MV-4-11 (cell line): ENCODE results near the gene TMTC1.
"Not testable (repeated sequence)": the region's sequence is repeated elsewhere in the genome, so short reads cannot be mapped to it uniquely, and the experiment has no call there.

Experiments used
- DNase-seq: peaks from one replicate; lab custom pipeline; 2025; lab: John Stamatoyannopoulos, UW

The TMTC1 gene

DNA sequence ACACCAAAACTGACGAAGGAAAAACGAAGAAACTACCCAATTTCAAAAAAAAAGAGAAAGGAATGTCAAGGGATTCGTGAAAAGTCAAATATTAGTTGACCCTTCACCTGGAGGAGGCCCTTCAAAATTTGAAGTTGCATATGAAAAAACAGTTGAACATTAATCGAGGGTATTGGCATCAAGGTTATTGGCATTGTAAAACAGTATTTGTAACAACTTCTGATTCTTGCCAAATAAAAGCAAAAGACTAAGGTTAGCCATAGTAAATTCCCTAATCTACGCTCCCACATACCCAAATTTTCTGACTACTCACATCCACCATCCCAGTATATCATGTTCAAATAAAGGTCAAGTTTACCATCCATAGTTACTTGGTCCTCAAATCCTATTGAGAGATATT, 118.6 kb downstream of the TMTC1 start:
- DNase-seq = no peak

DNA sequence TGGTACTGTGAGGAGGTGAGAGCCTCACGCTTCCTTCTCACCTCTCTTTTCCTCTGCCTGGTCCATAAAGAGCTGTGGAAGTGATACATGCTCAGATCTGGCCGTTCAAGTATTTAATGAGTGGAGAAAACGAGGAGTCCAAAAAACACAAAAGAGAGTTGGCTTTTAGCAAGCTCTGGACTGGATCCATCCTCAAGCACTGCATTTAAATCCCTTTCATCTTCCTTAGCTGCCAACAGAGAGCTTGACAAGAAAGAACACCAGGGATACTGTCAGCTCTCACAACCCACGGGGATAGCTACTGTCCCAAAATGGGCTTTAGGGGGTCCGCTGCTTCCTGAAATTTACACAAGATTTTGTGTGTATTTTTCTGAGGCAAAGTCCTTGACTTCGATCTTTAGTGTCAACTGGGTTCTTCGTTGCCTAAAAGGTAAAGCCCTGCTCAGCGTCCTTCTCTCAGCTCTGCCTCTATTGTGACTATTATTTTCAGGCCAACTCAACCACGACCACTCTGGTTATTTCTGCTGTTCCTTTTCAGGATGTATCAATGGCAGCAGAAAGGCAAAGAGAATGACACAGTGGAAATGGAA, 120.9 kb downstream of the TMTC1 start:
- no peak for DNase-seq

DNA sequence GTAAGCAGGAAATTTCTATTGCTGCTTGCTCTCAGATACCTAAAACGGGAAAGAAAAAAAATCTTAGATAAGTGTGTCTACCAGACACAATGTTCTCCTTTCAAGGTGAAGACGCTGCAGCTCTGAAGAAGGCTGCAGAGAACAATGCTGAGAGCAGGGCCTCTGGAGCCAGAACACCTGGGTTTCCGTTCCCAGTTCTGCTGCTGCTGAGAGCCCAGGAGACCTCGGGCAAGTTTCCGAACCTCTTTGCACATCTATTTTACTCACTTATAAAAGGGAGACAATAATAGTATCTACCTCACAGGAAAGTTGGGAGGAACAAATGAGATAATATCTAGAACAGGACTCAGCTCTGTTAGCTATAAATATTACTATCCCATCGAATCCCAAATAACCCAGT, 122.9 kb downstream of the TMTC1 start:
- no peak for DNase-seq

DNA sequence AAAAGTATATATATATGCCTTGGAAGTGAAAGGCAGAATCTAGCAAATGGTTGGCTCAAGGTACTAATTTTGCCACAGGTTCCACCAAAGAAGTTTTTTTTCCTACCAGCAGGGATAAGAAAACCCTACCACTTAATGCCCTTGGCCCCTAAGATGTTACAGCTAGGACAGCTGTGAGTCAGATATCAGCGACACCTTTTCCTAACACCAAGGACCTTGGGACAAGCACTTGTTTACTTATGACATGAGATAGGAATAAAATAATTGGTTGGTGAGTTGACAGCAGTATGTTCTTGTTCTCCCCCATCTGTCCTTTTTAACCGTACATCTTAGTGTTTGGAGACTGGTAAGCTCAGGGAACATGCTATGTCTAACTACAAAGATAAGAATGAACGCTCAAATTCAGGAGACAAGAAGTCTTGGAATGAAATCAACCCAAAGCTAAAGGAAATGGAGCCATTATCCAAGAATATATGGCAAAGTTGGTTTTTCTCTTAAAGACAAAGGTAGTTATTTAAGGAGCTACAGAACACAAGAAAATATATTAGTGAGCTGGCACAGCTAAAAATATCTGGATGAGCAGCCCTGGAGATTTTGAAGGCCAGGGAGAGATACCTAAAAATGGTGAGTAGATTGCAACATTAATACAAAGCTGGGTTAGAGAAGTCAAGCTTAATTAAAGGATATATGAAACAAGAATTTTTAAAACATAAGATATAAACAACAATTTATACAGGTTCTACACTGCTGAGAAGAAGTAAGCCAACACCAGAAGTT, 126.8 kb downstream of the TMTC1 start:
- DNase-seq = no peak

DNA sequence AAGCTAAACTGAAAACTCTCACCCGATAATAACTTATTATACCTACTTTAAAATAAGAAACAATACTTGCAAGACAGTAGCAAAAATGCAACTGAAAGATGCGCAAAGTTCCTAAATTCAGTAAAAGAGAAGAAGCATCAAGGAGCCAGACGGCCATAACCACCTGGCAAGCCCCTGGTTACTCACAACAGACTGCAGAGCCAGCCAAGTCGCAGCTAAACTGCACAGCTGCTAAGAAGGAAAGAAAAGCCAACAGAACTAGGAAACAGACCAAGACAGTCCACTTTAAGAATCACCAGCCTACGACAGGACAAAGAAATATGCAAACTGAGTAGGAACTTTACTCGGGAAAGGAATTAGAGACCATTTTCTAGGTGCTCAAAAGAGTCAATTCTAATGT, 127.9 kb downstream of the TMTC1 start:
- DNase-seq = no peak

DNA sequence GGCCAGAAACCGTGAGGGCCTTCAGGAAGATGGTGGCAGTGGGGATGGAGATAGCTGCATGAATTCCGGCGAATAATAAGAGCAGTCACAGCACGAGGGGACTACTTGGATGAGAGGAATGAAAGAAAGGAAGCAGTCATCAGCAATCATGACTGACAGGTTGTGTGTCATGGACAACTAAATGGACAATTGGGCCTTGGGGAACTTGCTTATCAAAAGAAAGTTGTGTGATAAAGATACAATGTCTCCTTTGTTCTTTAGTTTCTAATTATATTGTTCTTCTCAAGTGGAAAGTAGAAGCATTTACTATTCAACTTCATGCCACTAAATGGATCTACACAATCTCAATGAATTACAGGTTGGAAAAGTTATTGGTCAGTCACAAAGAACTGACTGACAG, 130.5 kb downstream of the TMTC1 start:
- no peak for DNase-seq

DNA sequence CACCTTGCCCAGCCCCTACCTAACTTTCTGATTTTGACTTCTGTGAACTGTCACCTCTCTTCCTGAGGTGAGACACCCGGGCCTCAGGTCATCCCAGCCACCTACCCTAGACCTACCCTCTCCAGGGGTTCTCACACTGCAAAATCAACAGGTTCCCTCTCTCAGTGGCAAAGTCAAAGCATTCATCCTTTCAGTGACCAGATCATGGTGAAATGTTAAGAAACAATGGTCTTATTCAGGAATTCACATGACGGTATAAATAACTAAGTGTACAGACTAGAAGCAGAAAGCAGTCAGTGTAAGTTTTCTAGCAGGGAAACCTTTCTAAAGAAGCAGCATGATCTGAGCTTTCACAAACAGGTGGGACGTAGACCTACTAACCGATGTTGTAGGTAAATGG, 133.4 kb downstream of the TMTC1 start:
- DNase-seq = no peak

DNA sequence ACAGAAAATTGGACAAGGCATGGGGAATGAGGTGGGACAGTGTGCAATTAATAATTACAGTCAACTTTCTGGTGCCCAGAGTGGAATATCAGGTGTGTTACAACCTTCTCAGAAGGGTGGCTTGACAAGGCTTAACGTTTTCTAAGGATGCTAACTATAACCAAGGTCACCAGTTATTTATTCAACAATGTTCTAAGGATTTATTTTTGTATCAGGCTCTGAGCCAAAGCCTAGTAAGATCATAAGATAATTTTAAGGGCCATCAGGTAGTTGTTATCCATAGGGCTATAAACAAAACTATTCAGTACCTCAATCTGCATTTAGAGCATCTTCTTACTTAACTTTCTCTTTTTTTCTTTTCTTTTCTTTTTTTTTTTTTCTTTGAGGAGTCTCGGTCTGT, 134.0 kb downstream of the TMTC1 start:
- DNase-seq = no peak

DNA sequence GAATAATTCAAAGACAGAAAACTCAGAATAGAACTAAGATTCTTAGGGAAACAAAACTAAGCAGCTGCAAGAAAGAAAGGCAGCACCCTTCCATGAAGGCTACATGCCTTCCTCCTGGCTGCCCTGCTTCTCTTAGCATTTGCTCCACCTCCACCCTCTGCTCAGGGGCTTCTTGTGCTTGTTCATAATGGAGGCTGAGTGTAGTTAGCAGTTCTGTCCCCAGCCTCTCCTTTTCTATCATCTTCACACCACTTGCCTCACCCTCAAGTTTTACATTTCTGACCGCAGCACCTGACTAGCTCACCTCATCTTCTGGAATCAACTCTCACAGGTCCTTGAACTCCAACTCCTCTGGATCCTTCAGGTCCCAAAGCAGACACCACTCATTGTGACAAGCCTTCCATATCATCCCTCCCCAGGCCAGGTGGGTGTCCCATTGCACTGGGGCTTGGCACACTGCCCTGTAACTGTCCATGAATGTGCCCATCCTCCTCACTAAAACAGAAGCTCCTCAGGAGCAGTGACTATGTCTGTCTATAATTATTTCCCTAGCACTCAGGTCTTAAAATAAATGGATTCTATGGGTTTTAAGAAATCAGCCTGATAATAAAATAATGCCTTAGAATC, 139.1 kb downstream of the TMTC1 start:
- DNase-seq = no peak

DNA sequence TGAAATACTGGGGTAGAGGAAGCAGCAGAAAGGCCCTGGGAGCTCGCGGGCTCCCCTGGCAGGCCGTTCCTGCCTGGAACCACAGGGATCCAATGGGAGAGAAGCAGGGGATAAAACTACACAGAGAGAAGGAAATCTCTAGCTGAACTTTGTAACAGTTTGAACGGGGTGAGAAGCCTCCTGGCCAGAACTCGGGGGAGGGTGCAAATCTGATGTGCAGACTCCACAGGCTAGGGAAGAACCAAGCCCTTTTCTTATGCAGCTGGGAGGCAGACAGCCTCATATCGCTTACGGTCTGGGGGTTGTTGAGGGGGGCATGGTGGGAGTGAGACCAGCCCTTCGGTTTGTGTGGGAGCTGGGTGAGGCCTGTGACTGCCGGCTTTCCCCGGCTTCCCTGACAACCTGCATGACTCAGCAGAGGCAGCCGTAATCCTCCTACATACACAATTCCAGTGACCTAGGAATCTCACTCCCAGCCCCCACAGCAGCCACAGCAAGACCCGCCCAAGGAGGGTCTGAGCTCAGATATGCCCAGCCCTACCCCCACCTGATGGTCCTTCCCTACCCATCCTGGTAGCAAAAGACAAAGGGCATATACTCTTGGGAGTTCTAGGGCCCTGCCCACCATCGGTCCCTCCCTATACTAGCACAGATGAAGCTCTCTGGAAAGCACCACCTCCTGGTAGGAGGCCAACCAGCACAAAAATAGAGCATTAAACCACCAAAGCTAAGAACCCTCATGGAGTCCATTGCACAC, 143.0 kb downstream of the TMTC1 start:
- DNase-seq = no peak

DNA sequence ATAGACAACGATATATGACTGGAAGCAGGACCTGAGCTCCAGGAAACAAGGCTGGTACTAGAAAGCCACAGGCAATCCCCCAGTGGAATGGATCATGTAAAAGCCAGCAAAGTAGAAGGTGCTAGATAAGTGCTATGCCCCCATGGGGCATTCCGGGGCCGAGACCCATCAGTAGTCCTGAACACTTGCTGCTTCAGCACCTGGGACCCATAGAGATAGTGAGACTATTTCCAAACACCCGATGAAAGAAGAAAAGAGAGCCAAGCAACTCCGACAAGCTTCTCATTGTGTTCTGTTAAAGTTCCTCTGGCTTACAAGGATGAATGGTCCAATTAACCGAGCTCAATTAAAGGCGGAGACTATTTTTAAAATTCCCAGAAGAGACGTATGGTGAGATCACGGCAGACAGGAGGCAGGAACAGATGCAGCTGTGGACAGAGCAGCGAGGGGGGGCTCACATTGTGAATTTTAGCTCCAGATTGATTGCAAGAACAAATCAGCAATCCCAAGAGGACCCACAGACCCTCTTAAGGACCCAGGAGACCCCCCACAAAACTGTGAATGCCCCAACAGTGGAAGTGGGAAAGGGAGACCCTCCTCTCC, 143.7 kb downstream of the TMTC1 start:
- no peak for DNase-seq

DNA sequence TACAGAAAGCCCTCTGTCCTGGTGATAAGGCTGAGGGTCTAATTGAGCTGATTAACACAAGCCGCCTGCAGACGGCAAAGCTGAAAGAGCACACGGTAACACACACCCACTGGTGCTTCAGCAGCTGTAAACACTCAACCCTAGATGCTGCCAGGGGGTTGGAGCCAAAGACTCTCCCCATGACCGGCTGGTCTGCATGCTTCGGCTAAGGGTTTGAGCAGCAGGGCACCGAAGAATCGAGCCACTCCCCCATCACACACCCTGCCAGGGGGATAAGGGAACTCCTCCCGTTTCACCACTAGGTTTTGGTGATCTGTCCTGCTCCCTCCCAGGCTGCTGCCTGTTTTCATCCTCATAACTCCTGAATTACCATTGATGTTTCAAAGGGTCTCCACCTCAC, 145.2 kb downstream of the TMTC1 start:
- no peak for DNase-seq

DNA sequence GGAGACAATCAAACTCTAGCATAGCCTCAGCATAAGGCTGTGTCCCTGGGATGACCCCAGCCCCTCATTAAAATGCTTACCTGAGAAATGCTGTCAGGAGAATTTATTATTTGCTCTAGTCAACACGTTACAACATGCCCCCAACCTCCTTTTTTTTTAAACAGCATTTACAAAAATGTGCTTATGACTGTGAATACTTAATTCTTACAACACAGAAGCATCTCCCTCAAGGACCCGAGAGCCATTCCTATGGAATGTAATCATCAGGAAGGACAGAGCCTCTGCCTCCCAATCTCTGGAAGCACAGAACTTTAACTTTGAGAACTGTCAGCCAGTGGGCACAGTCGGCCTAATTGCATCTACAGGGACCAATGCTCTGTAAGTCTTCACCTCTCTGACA, 149.7 kb downstream of the TMTC1 start:
- DNase-seq = no peak

DNA sequence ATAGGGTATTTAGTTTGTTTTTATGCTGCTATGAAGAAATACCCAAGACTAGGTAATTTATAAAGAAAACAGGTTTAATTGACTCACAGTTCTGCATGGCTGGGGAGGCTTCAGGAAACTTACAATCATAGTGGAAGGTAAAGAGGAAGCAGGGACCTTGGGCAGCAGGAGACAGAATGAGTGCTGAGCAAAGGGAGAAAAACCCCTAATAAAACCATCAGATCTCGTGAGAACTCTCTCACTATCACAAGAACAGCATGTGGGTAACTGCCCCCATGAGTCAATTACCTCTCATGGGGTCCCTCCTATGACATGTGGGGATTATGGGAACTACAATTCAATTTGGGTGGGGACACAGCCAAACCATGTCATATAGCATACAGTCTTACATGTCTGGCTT, 153.6 kb downstream of the TMTC1 start:
- DNase-seq = not testable (repeated sequence)

DNA sequence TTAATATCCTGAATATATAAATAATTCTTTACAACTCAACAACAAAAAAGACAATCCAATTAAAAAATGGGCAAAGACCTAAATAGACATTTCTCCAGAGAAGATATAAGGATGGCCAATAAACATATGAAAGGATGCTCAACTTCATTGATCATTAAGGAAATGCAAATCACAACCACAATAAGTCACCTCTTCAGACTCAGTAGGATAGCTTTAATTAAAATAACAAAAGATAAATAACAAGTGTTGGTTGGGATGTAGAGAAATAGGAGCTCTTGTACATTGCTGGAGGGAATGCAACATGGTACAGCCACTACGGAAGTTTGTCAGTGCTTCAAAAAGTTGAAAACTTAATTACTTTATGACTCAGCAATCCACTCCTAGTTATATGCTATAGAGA, 156.5 kb downstream of the TMTC1 start:
- DNase-seq = no peak

DNA sequence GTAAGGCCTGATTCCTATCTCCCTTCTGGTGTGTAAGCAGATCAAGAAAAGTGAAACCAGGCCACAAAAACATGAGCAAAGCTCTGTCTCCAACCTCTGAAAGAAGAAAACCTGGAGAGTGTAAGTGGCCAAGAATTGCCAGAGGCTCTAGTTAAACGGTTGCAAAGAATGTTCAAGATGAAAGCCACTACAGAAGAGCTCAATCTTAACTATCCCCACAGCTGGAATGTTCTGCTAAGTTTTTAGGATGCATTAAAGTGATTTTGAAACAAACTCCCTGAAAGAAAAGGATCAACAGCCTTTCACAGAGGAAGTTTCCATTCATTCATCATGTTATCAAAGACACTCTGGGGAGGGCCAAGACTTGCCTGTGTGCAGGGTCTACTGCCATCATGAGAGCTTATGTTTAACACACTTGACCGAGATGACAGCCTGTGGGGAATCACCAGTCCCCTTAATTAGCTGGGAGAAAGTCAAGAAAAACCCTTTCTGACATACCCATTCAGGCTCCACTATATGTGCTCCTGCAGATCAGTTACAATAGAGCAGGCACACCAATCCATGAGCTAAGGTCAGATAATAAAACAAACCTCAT, 158.3 kb downstream of the TMTC1 start:
- no peak for DNase-seq

DNA sequence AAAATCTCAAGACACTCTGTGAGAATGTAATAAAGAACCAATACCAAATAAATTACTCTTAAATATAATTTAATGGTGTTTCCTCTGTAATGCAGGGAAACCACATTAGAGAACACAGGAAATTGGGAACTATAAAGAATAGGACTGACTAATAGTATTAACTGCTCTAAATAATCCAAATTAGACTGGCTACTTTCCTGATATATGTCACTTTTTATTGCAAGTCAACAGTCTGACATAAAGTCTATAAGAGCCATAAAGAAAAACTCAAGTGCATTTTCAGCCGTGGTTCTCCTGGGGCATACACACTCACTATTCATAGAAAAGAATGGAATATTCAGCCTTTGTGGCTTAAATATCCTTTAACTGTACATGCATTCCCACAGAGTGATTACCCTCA, 161.5 kb downstream of the TMTC1 start:
- DNase-seq = no peak

DNA sequence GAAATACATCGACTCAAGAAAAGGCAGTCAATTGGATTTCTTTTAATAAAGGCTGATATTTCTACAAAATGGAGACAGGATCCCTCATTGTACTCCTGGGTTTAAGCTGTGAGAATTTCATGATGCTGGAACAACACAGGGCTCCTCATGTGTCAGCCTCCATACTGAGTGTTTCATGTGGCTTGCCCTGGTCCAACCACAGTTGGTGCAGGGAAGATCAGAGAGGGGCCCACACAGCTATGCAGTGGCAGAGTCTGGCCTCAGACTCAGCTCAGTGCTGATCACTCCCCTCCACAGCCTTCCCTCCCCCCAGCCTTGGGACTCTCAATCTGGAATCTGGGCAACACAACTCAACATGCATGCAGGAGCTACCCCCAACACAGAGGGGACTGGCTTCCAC, 163.7 kb downstream of the TMTC1 start:
- no peak for DNase-seq

DNA sequence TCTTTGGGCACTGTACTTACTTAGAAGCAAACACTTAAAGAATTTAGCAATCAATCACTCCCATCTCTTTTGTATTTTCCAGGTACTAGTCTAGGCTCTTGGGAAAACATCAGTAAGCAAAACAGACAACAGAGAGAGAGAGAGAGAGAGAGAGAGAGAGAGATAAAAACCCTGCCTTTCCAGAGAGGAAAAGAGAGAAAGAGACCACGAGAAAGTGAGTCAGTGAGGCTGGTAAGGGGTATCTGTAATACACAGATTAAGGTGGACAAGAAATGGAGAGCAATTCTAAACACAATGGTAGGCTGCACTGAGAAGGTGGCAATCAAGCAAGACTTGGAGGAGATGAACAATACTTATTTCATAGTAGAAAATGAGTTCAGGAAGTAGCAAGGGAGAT, 166.3 kb downstream of the TMTC1 start:
- no peak for DNase-seq

DNA sequence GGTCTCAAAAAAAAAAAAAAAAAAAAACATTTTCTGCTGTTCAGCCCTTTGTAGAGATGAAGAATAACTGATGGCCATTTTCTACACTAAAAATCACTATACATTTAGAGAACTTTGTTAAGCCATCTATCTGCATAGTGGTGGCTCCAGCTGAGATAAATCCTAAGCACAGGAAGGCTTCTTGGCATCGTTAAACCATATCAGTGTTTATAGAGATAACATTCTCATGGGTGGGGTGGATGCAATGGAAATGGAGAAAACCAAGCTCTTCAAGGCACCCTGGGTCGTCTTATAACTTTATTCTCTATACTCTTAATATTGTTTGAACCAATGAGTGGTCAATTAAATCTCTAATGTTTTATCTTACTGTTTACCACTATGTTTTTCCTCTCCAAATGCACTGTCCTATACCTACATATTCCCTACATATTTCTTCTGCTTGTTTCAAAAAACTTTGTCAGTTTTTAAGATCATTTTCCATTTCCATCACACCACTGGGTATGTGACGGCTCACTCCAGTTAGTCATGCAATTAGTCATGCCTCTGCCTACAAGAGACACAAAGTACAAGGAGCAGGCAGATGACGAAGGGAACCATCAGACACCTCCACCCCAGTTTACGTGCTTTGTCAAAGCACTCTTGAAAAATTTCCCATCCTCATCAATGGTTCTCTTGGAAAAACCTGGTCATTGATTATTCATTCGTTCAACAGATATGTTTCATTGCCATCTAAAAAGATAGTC, 166.9 kb downstream of the TMTC1 start:
- DNase-seq = no peak

DNA sequence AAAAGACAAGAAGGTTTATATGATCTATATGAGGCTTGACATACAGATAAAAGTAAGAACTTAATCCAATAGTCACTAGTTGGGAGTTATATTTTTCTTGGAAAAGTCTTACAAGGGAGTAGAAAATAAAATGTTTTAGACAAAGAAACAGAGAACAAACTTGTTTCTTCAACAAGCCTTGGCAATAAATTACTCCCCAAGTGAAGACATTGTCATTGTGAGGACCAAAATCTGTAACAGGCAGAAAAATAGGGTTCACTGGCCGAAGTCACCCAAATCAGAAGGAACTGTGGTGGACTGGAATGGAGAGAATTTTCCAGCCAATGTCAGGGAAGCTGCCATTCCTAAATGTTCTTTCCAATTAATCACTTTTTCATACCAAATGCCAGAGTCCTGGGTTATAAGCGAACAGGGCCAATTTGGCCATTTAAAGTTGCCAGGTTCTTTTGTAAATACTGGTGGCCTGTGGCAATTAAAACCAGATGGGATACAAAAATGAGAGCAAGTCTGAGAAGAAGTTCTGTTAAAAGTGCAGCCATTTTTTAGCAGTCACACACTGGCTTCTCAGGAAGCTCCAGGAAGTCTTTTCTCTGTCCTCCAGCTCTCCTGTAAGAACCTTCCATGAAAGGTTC, 168.9 kb downstream of the TMTC1 start:
- no peak for DNase-seq
